Hepatocyte (in vitro differentiated cells): ENCODE results near the gene L3HYPDH. TPM values are rescaled to one million over a fixed set of nuclear protein-coding genes. Genes with fewer than 3 reads are reported as not detected.

ENCODE experiments used
- DNase-seq: peaks from one replicate; pipeline ENCODE4 v3.0.0-alpha.2; 2016; ENCODE audit warnings: low spot score
- H2AFZ ChIP-seq: fragments of 200-600 bp; sonication (generic); 2 replicates; pipeline ENCODE4 v1.6.0; 2016; ENCODE audit warnings: antibody characterized with exemption, mild to moderate bottlenecking
- H3K27ac ChIP-seq: fragments of 200-600 bp; sonication (generic); 2 replicates; pipeline ENCODE4 v1.5.1; 2016; ENCODE audit warnings: mild to moderate bottlenecking
- H3K27me3 ChIP-seq: fragments of 200-600 bp; sonication (generic); 2 replicates; pipeline ENCODE4 v1.6.1; 2016
- H3K36me3 ChIP-seq: fragments of 200-600 bp; sonication (generic); replicated peaks from 2 replicates; pipeline ENCODE4 v1.5.1; 2016; ENCODE audit warnings: low read depth; ENCODE audit not compliant: insufficient read depth
- H3K4me1 ChIP-seq: fragments of 200-600 bp; sonication (generic); 2 replicates; pipeline ENCODE4 v1.5.1; 2016; ENCODE audit warnings: mild to moderate bottlenecking, moderate library complexity; ENCODE audit not compliant: insufficient read depth
- H3K4me2 ChIP-seq: fragments of 200-600 bp; sonication (generic); 2 replicates; pipeline ENCODE4 v1.6.0; 2016
- H3K4me3 ChIP-seq: fragments of 200-600 bp; sonication (generic); 2 replicates; pipeline ENCODE4 v1.5.1; 2016; ENCODE audit warnings: mild to moderate bottlenecking
- H3K79me2 ChIP-seq: fragments of 200-600 bp; sonication (generic); 2 replicates; pipeline ENCODE4 v1.6.0; 2017; ENCODE audit warnings: mild to moderate bottlenecking
- H3K9me2 ChIP-seq: fragments of 200-600 bp; sonication (generic); replicated peaks from 2 replicates; pipeline ENCODE4 v1.6.0; 2017; ENCODE audit warnings: mild to moderate bottlenecking; ENCODE audit not compliant: insufficient read depth
- H3K9me3 ChIP-seq: fragments of 200-600 bp; sonication (generic); 2 replicates; pipeline ENCODE4 v1.5.1; 2016; ENCODE audit warnings: low read depth, mild to moderate bottlenecking
- H4K20me1 ChIP-seq: fragments of 200-600 bp; sonication (generic); 2 replicates; pipeline ENCODE4 v1.6.0; 2016; ENCODE audit warnings: mild to moderate bottlenecking; ENCODE audit not compliant: insufficient read depth, poor library complexity, severe bottlenecking
- CTCF ChIP-seq: fragments of 200-600 bp; sonication (generic); IDR thresholded peaks from 2 replicates; pipeline ENCODE4 v1.5.1; 2016; ENCODE audit warnings: antibody characterized with exemption, mild to moderate bottlenecking; ENCODE audit not compliant: poor library complexity
- EZH2 ChIP-seq: fragments of 200-600 bp; sonication (generic); IDR thresholded peaks from 2 replicates; pipeline ENCODE4 v1.6.1; 2016; ENCODE audit warnings: antibody characterized with exemption, mild to moderate bottlenecking, borderline replicate concordance
- EZH2phosphoT487 ChIP-seq: fragments of 200-600 bp; sonication (generic); IDR thresholded peaks from one replicate; pipeline ENCODE4 v1.6.1; 2018; ENCODE audit warnings: antibody characterized with exemption, mild to moderate bottlenecking, low read depth, moderate library complexity; ENCODE audit not compliant: unreplicated experiment, severe bottlenecking
- WGBS: methylation state at CpG from one replicate; pipeline ENCODE4 v1.1.6; 2016; ENCODE audit warnings: low lambda C conversion rate; ENCODE audit errors: missing lambda C conversion rate; 5-methylcytosine and 5-hydroxymethylcytosine counted together
- polyA plus RNA-seq: library from polyadenylated mRNA; unstranded; fragments of >200 nt; fragmentation: Nextera tagmentation; extraction: Ambion mirVana; gene quantifications from 2 replicates; pipeline ENCODE4 v1.2.1, GENCODE V29; 2016
- total RNA-seq: library from RNA; depleted of rRNA; stranded (reverse); fragments of >200 nt; gene quantifications from 2 replicates; pipeline ENCODE4 v1.2.3, GENCODE V29; 2014

The L3HYPDH gene
- total and polyA plus RNA-seq, 2 experiments from 2014 or later = 20.3 to 36.2 TPM

GRCh38 chr14:59439256-59439965 is 44.8 kb downstream of the L3HYPDH start:
- no peak for DNase-seq
- H3K4me3 ChIP-seq = no peak overlapping the region
- H4K20me1 ChIP-seq = no peaks in the 10 kb centered on the region
- peak overlapping the region; percentile 1 for H3K27ac ChIP-seq
- no peaks in the 10 kb centered on the region for H3K27me3 ChIP-seq
- no peaks in the 10 kb centered on the region for H3K79me2 ChIP-seq
- no peaks in the 10 kb centered on the region for H3K36me3 ChIP-seq
- TF ChIP-seq EZH2 = no peak
- TF ChIP-seq EZH2phosphoT487 = no peak
- no peak for TF ChIP-seq CTCF
- whole genome bisulfite sequencing = 58% methylated on average over 5 of the region's 5 CpGs
- no peak overlapping the region for H2AFZ ChIP-seq
- no peaks in the 10 kb centered on the region for H3K4me1 ChIP-seq
- no peaks in the 10 kb centered on the region for H3K9me2 ChIP-seq
- H3K4me2 ChIP-seq = peak overlapping the region; percentile 25
- H3K9me3 ChIP-seq = no peaks in the 10 kb centered on the region

GRCh38 chr14:59438195-59438647 is 46.0 kb downstream of the L3HYPDH start:
- Histone ChIP-seq H4K20me1 (no peaks in the 10 kb centered on the region), H3K27me3 (no peaks in the 10 kb centered on the region), H3K4me1 (no peaks in the 10 kb centered on the region), H3K4me2 (no peak overlapping the region), H3K9me2 (no peaks in the 10 kb centered on the region), H3K27ac (no peak overlapping the region), H3K9me3 (no peaks in the 10 kb centered on the region), H3K4me3 (no peak overlapping the region), H2AFZ (no peak overlapping the region), H3K79me2 (no peaks in the 10 kb centered on the region), H3K36me3 (no peaks in the 10 kb centered on the region)
- WGBS = 79% methylated on average over 1 of the region's 1 CpG
- no peak for DNase-seq
- no peak for TF ChIP-seq EZH2phosphoT487
- TF ChIP-seq EZH2 = no peak
- TF ChIP-seq CTCF = no peak

- Histone ChIP-seq H3K9me2 (no peaks in the 10 kb centered on the region), H3K4me1 (no peaks in the 10 kb centered on the region)
Observed at GRCh38 chr14:59435987-59436386, 48.2 kb downstream of the L3HYPDH start.

More at GRCh38 chr14:59435987-59436386, 48.2 kb downstream of the L3HYPDH start:
- H3K4me2 ChIP-seq = no peak overlapping the region
- no peak overlapping the region for H3K4me3 ChIP-seq
- WGBS = 91% methylated on average over 1 of the region's 1 CpG
- no peaks in the 10 kb centered on the region for H3K27me3 ChIP-seq
- no peaks in the 10 kb centered on the region for H3K9me3 ChIP-seq
- H3K27ac ChIP-seq = no peak overlapping the region
- no peak for DNase-seq
- H3K79me2 ChIP-seq = no peaks in the 10 kb centered on the region
- H4K20me1 ChIP-seq = no peaks in the 10 kb centered on the region
- no peaks in the 10 kb centered on the region for H3K36me3 ChIP-seq
- H2AFZ ChIP-seq = no peak overlapping the region
- TF ChIP-seq EZH2 = no peak
- TF ChIP-seq EZH2phosphoT487 = no peak
- TF ChIP-seq CTCF = no peak
